ENCODE data around the gene CDKAL1.

DNA sequence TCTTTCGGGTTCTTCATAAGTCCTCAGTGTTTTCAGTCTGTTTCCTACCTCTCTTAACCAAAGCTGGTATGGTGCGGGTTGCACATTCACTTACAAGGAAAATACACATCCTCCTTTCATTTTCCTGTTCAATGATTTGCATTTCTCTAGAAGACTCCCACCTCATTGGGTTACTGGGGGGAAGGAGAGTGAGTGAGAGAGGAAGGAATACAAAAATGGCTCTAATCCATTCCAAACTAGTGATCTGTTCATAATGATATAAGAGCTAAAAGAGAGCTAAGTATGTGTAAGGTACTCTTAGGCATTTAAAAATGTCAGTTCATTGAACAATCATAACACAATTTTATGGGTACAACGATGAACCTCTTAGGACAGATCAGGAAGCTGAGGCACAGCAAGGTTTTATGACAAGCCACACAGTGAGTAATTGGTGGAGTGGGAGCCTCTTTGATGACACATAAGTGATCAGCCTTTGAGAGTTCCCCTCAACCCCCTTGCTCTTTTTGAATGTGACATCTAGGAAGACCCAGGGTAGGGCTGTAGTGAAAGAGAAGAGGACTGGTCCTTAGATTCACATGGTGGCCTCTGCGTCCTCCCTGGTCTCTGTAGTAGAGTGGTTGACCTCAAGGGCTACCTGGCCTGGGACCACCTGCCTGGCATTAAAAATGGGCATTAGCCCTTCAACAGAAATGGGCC, 730.9 kb downstream of the CDKAL1 start:
- TF ChIP-seq EP300 (IDR thresholded peaks at IDR 0.05) (no peak), POLR2A (IDR thresholded peaks at IDR 0.05; ENCODE audit: low read depth) (no peak)
- TF ChIP-seq, protein P1, sequence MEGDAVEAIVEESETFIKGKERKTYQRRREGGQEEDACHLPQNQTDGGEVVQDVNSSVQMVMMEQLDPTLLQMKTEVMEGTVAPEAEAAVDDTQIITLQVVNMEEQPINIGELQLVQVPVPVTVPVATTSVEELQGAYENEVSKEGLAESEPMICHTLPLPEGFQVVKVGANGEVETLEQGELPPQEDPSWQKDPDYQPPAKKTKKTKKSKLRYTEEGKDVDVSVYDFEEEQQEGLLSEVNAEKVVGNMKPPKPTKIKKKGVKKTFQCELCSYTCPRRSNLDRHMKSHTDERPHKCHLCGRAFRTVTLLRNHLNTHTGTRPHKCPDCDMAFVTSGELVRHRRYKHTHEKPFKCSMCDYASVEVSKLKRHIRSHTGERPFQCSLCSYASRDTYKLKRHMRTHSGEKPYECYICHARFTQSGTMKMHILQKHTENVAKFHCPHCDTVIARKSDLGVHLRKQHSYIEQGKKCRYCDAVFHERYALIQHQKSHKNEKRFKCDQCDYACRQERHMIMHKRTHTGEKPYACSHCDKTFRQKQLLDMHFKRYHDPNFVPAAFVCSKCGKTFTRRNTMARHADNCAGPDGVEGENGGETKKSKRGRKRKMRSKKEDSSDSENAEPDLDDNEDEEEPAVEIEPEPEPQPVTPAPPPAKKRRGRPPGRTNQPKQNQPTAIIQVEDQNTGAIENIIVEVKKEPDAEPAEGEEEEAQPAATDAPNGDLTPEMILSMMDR (IDR thresholded peaks at IDR 0.05) = no peak

Data from esophagus muscularis mucosa (tissue), 4 donors.